NCI-H2107 (cell line): Measurements from ENCODE around the gene THBD.
"Not testable (repeated sequence)": the region's sequence is repeated elsewhere in the genome, so short reads cannot be mapped to it uniquely, and the experiment has no call there.

ENCODE experiments used
- DNase-seq: peaks from one replicate; lab custom pipeline; 2025; lab: John Stamatoyannopoulos, UW

THBD gene

DNA sequence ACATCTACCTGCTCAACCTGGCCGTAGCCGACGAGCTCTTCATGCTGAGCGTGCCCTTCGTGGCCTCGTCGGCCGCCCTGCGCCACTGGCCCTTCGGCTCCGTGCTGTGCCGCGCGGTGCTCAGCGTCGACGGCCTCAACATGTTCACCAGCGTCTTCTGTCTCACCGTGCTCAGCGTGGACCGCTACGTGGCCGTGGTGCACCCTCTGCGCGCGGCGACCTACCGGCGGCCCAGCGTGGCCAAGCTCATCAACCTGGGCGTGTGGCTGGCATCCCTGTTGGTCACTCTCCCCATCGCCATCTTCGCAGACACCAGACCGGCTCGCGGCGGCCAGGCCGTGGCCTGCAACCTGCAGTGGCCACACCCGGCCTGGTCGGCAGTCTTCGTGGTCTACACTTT, 13.7 kb downstream of the THBD start:
- no peak for DNase-seq

DNA sequence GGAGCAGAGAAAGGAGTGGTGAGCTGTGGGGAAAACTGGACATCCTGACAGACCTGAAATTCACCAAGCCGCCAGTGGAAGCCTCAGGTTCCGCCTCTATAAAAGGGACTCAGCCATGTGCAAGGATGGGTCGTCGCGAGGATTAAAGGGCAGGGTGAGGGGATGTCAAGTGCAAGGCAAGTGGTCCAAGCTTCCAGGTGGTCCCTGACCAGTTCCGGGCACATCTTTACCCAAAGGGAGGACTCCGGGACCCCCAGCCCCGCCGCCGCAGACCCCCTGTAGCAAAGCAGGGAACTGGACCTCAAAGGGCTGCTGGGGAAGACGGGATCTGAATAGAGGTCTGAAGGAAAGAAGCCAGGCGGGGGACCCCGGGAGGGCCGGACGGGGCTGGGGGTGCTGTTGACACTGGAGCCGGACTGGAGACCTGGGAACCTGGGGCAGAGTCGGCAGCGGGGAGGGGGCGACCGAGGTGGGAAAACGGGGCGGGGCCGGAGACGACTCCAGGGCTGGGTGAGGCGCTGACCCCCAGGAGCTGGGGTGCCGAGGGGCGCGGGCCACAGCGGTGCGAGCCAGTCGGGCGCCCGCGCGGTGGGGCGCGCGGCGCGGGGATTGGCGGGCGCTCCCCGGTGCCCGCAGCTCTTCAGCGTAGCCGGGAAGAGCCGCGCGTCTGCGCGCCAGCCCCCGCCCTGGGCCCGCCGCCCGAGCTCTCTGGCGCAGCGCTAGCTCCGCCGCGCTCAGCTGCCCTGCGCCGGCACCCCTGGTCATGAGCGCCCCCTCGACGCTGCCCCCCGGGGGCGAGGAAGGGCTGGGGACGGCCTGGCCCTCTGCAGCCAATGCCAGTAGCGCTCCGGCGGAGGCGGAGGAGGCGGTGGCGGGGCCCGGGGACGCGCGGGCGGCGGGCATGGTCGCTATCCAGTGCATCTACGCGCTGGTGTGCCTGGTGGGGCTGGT, 14.5 kb downstream of the THBD start, which contains the start of gene SSTR4:
SSTR4 (plus strand) TSS at position 592 of the 951 bp plus-strand sequence; CDS start at position 764, 172 bp downstream.
- no peak for DNase-seq

DNA sequence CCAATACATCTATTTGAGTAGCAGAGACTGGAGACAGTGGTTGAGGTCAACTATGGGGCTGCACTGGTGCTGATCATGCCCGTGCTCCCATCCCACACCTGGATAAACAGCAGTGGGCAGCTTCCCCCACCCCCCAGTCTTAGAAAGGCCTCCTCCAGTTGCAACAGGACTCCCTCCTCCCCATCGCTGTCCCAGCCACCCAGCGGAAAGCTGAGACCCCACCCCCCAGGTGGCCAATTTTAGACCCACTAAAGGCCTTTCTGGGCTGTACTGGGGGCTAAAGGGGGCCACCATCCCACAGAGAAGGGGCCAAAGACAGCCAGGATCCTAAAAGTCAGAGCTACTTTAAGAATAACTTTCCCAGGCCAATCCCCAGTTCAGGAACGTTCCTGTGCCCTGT, 15.6 kb downstream of the THBD start:
- DNase-seq: no peak

DNA sequence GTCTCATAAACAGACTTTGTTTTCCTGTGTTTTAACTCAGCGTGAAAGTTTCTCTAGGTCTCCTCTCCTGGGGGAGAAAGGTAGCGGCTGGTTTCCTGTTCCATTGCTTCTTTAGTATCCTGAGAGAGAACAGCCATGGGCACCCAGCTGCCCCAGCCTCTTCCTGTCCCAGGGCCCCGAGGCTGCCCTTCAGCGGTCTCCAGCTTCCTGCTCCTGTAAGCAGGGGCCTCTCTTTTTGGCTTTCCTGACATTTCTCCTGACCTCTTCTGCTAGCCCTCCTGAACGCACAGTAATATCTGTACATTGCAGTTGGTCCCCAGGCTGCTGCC, 16.8 kb downstream of the THBD start:
- DNase-seq: no peak

DNA sequence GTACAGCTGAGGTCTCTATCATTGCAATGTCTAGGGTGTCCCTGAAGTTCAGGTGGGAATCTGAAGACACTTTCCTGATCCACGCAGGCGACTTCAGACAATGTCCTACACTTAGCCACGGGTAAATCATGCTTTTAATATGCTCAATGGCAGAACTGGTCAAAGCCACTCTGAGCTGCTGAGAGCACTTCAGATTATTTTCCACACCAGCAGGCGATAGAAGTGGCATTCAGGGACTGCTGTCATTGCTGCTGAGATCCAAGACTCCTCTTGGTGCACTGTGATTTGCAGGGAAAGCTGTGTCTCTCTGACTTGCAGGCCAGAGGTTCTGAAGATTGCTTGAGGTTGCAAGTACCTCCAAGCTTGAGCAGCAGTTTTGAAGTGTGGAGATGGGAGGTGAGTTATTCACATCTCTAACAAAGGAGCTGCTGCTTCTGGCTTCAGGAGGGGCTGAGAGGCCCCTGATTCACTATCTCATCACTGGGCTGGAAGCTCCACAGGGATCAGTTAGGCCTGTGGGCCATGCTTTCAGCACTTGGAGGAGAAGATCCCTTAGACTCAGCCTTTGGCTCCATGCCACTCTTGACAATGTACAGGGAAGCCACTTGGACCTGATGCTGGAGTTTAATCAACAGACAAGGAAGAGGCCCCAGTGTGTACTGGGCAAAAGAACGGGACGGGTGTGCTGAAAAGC, 17.3 kb downstream of the THBD start:
- no peak for DNase-seq

DNA sequence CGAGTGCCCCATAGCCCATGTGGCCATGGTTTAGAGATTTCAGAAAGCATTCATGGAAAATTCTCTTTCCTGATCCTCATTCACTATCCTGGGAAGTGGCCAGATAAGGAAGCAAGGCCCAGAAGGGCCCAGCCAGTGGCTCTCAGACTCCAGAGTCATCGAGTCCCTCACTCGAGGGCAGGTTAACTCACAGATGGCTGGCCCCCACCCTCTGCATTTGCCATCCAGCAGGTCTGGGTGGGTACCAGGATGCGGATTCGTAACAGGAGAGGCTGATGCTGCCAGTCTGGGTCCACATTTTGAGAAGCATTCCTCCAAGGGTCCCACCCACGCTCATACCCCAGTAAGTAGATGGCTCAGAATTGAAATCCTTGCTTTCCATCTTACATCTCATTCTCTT, 18.1 kb downstream of the THBD start:
- no peak for DNase-seq

DNA sequence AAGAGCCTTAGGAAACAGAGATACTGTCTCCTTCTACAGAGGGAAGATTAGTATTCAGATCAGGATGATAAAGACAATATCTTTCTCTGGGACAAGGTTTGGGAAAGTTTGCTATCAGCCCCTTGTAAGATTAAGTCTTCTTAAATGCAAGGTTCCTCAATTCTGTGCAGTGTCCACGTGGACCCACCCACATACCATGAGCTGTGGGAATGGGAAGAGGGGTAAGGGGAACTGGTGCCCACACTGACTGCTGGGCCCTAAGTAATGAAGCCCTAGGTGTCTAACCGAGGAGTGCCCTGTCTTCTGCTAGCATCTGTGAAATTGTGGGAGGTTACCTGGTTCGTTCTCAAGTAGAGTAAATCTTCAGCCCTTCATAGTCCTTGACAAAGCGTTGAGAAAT, 20.1 kb downstream of the THBD start:
- no peak for DNase-seq

DNA sequence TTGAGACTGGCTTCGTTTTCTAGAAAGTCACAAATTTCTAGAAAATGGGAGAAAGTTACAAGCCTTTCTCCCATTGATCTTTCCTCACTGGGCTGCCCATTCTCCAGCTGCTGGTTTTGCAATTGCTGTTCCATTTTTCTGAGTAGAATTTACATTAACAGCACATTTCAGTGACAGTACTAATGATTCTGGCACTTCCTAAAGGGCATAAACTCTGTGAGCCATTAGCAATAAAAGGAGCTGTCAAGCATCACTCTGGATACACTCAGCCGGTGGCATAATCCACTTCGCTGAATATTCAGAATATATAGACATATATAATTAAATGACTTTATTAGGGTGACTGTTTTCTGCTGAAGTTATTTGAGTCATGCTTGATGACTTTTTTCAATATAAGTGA, 21.1 kb downstream of the THBD start:
- DNase-seq: no peak

DNA sequence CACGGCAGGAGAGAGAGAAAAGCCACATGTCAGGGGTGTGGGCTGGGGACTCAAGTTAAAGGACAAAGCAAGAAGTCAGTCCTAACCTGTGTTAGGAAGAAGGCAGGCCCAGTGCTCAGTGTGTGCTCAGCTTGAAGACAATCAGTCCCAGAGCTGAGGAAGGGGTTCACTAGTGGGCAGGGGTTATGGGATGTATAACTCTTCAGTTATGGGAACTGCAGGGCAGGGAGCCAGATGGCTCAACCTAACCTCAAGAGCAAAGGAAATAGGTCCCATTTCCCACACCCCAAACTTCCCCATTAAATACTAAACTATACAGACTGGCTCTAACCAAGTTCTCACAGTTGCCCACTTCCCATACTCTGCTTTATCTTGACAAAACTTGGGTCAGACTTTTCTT, 21.8 kb downstream of the THBD start:
- no peak for DNase-seq

DNA sequence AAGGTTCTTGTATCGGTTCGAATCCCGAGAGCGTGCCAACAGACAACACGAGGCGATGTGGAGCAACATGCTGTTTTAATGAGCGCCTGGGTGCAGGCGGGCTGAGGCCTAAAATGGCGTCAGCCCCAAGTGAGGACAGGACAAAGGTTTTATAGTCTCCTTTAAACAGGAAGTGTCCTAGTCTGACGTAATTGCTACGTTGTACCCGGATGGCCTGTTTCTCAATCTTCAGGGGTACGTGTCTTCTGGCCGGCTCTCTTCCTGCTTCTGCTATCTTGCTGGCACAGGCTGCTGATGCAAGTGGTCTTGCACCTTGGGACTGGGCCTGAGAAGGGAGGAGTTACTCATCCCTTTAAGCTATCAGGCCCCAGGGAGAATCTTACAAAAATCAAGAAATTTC, 24.0 kb downstream of the THBD start:
- not testable (repeated sequence) for DNase-seq

DNA sequence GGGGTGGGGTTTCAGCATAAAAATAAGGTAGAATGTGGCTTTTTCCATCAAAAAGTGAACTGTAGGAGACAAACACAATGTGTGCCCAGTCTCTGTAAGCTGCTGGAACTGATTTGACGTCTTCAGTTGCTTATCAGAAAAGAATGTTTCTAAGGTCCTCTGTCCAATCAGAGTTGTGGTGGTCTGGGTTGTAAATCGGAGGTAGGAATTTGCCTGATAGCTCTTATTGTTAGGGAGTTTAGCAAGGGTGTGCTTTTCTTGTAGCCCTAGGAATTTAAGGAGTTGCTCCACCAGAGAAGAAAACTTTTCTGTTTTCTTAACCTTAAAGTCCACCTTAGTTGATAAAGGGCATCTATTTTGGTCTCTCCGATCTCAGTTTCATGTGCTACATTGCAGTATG, 24.8 kb downstream of the THBD start:
- no peak for DNase-seq

DNA sequence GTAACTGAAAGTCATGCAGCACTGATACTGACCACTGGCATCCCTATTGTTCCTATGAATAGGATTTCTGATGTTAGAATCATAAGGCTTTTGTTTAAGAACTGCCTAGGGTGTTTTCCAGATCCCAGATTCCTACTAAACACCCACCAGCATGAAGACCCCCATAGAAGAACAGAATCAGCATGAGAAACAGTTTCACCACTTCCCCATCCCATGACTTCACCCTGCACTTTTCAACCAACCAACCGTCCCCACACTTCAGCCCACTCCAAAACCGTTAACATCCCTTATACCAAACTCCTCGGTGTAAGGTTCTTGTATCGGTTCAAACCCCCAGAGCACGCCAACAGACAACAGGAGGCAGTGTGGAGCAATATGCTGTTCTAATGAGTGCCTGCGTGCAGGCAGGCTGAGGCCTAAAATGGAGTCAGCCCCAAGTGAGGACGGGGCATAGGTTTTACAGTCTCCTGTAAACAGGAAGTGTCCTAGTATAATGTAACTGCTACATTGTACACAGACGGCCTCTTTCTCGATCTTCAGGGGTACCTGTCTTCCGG, 25.8 kb downstream of the THBD start:
- DNase-seq: no peak

DNA sequence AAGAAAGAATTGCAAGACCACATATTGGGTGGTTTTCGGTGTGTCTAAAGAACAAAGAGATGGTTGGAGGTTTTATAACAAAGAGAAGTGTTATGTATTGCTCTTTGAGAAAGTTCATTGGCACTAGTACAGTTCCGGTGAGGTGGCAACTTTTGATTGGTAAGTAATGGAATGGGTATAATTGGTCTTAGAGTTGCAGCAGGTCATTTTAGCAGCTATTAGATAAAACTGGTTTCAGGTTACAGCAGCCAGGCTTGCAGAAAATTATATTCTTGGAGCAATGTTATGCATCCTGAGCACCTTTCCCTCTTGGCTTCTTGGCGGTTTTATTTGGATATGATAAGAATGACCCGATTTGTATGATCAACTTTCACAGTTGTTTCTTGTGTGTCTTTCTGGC, 26.6 kb downstream of the THBD start:
- no peak for DNase-seq

DNA sequence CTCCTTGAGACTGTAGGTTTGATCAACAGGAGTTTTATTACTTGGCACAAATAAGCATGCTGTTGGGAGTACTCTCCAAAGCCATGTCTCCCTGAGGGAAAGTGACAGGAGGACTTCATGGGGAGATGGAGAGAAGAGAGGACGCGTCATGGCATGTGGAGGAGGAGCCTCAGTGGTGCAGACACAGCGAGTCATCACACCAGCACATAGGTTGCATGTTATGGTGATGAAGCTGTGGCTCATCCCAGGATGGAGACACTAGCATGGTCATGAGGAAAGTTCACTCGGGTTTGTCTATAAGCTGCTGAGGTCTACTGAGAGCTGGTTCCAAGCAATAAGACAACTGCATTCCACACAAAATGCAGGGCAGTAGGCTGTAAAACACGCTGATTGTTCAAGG, 27.5 kb downstream of the THBD start:
- DNase-seq: no peak

DNA sequence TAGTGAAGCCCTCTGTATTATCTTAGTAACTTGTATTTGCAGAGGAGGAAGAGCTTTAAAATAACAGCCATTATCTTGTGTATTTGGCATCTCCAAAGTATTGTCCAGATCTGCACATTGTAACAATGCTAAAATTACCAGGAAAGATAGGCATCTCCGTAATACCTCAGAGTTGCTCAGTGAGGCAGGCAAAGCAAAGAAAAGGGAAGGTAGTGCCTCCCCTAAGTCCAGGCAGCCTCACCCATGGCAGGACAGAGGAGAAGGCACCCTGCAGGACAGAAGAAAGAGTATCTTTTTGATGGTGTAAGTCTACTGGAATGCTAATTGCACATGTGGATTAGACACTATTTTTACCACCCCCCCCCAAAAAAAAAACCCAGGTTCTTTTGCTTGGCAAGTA, 27.9 kb downstream of the THBD start:
- no peak for DNase-seq

DNA sequence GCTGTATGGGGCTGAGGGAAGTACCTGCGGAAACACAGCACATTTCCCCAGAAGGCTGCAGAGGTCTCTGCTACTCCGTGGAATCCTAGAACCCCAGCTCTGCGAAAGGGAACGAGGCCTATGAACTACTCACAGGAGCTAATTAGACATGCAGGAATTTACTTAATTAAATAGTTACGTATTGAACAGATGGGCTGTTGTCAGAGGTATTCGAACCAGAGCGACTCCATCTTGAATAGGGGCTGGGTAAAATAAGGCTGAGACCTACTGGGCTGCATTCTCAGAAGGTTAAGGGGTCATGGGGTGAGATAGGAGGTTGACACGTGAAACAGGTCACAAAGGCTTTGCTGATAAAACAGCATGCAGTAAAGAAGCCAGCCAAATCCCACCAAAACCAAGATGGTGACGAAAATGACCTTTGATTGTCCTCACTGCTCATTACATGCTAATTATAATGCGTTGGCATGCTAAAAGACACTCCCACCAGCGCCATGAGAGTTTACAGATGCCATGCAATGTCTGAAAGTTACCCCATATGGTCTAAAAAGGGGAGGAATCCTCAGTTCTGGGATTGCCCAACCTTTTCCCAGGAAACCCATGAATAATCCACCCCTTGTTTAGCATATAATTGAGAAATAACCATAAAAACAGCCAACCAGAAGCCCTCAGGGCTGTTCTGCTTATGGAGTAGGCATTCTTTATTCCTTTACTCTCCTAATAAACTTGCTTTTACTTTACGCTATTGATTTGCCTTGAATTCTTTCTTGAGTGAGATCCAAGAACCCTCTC, 29.0 kb downstream of the THBD start:
- DNase-seq: no peak

DNA sequence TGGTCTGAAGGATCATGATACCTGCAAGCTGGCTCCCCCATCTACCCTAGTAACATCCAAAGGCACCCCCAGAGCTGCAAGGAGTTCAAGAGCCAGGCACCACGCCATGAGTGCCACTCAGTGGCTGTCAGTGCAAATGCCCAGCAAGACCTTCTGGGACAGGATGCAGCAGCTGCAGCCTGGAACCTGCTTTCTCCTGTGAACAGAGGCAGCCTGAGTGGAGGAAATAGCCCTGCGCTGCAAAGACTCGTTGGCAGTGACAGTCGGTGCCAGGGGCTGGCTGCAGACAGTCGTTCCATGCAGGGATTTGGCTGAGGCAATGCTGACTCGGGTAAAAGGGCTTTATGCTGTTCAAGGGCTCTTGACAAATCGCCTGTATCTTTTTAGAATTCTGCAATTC, 30.1 kb downstream of the THBD start:
- no peak for DNase-seq

DNA sequence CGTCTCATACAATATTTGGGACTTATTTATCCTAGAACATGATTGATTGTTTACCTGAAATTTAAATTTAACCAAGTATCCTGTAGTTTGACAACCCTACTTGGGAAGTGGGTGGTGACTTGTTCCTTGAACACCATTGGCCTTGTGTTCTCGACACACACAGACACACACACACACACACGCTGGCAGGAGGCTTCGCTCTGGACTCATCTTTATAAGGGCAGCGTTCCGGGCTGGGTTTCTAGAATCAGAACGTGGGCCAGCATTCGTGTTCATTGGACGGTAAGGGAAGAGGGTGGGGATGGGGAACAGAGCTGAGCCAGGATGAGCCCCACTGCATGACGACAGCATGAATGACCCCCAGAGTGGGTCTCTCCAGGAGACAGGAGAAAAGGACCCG, 30.5 kb downstream of the THBD start:
- DNase-seq: no peak

DNA sequence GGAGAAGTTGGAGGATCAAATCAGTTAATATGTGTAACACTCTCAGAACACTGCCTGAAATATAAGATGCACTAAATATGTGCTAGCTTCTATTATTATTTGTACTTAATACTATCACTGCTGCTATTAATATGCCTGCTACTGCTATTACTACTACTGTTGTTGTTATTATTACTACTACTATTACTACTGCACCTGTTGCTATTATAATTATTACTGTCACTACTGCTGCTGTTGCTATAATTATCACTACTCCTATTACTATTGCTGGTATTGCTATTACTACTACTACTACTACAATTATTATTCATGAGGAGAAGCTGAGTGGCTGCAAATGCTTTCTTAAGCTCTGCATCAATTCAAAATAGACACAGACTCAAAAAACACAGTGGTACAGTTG, 31.0 kb downstream of the THBD start:
- DNase-seq: no peak

DNA sequence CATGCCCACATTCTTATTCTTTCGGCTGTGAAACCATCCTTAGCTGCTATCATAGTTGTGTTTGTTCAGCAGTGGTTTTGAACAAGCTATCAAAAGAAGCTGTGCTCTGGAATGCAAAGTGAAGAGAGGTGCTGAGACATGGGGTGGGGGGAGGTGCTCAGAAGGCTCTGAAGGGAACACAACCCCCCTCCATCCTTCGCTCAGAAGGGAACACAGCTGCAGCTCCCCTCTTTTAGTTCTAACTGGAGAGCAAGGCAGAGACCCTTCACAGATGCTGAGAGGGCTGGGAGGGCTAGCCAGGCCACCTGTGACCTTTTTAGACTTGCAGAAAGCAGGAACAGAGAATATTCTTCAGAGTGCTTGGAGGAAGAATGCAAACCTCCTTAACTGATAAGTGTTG, 32.0 kb downstream of the THBD start:
- DNase-seq: no peak

DNA sequence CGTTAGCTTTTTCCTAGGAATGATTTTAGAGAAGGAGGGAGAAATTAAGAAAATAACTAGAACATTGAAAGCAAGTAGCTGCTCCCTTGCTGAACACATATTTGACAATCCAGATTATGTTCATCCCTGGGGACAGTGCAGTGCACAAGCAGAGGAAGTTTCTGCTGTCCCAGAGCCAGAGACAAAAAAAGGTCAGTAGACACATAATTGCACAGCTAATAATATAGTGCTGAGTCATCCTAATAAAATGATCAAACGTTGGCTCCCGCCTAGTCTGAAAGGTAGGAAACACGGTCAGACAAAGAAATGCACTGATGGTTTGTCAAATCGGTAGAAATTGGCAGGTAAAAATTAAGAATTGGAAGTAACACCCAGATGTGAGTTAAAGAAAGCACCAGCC, 36.0 kb downstream of the THBD start:
- DNase-seq: no peak

DNA sequence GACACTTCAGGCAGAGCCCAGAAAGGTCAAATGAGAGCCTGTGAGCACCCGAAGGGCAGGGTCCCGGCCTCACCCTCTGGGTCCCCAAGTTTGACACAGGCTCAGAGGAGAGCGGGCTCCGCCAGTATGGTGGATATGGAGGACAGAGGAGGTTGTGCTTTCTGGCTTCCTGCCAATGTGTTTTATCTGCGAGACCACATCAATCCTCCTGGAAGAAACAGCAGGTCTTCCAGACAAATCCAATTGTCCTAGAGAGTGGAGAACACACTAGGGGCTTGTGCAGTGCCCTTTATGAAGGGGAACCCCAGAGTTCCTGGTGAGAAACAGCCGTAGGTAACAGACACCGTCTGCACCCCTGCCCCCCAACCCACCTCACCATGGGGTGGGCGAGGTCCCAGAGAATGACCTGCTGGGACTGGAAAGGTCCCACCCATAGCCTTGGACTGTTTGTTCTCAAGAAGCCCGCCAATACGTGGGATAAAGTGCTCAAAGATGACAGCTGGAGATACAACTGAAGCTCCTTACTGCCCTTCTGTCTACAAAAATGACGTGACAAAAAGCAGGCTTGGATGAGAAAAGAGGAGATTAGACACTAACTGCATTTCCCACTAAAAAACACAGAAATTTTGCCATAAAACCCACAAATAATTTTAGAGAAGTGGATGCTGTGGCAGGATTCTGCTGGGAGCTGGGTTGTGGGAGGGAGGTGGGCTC, 38.3 kb downstream of the THBD start:
- no peak for DNase-seq
